Measurements from ENCODE around the gene EMILIN1.
"Not testable (repeated sequence)": the region's sequence is repeated elsewhere in the genome, so short reads cannot be mapped to it uniquely, and the experiment has no call there.

The EMILIN1 gene

DNA sequence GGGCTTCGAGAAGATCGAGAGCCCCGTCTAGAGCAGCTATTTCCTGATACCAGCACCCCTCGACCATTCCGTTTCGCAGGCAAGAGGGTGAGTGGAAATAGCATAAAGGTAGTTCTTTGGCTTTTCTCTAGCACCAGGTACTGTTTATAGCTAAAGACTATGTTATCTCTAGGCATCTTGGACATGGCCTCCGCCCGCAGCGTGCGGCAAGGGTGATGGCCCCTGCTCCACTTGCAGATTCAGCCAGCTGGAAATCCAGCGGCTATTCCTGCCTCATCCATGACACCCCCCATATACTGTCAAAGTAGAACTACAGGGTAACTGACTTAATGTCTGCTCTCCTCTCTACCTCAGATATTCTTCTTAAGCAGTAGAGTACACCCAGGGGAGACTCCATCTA is 23.7 kb upstream of the EMILIN1 start:
- DNase-seq (ENCODE audit: low spot score): no peak

DNA sequence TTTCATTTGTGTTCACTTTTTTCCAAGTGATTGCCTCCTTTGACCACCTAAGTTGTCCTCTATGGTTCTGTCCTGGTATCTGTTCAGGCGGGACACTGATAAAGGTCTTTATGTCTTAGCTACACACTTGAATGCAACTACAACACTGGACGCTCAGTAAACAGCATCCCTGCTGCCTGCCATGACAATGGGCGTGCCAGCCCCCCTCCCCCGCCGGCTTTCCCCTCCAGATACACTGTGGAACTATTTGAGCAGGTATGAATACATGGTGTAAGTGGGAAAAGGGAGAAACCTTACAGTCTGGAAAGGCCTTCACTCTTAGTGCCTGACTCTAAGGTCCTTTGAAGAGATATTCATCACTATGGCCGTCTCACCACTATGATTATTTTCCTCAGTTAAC is 21.2 kb upstream of the EMILIN1 start:
- no peak for DNase-seq (ENCODE audit: low spot score)

DNA sequence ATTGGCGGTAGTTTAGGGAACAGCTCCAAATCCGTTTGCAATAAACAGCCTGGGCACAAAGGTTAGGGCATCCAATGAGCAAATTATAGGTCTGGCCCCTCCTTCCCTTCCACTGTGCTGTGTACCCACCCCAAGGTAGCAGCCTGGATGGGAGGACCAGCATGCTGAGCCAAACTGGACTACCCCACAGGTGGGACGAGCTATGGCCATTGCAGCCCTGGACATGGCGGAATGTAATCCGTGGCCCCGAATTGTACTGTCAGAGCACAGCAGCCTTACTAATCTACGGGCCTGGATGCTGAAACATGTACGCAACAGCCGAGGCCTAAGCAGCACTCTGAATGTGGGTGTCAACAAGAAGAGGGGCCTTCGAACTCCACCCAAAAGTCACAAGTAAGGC is 20.2 kb upstream of the EMILIN1 start:
- no peak for DNase-seq (ENCODE audit: low spot score)

DNA sequence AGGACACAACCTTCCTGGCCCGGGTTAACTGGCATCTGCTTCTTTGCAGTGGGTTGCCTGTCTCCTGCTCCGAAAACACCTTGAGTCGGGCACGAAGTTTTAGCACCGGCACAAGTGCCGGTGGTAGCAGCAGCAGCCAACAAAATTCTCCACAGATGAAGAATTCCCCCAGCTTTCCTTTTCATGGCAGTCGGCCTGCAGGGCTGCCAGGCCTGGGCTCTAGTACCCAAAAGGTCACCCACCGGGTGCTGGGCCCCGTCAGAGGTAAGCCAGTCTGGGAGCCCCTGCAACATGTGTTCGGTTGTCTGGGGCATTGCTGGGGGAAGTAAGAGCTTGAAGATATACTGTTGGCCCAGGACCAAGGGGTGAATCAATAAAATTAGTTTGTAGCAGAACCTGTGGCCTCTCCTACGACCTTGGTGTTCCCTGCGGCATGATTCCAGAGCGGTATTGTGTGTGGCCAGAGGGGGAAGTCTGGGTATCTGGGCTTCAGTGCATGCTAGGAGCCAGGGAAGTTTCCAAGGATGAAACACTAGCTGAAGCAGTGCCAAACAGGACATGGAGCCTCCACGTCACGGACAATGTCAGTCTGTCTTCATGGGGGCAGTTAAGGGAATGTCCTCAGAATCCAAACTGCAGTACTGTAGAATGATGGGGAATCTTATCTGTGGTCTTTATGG is 19.1 kb upstream of the EMILIN1 start:
- no peak for DNase-seq (ENCODE audit: low spot score)

DNA sequence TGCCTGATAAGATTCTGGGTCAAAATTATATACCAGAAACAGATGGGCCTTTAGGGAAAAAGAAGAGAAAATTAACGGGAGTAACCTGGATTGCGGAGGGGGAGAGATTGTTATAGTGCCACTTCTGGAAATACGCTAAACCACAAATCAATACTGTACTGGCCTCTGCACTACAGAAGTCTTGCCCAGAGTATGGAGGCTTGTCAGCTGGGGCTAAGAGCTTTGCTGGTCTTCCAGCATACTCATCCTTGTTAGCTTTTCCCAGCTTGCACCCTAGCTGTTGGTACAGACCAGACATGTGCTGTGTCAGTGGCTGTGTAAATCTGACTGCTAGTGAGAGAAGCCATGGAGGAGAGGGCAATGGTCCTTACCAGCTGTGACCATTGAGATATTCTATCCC is 18.1 kb upstream of the EMILIN1 start:
- DNase-seq (ENCODE audit: low spot score): no peak

DNA sequence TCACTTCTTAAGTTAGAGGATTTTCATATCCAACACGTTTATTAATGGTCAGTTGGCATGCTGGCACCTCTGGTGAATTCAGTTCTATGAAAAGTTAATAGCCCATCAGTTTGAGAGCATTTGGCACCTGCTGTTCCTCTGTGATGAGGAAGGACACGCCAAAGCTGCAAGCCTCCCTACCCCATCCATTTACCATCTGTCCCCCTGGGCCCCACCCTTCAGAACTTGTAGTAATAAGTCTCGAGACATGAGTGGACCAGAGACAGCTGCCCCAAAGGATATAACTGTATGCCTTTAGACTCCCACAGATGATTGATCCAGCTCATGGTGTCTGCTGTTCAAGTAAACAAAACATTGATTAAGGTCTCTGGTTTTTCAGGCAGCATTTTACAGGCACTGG is 13.3 kb upstream of the EMILIN1 start:
- no peak for DNase-seq (ENCODE audit: low spot score)

DNA sequence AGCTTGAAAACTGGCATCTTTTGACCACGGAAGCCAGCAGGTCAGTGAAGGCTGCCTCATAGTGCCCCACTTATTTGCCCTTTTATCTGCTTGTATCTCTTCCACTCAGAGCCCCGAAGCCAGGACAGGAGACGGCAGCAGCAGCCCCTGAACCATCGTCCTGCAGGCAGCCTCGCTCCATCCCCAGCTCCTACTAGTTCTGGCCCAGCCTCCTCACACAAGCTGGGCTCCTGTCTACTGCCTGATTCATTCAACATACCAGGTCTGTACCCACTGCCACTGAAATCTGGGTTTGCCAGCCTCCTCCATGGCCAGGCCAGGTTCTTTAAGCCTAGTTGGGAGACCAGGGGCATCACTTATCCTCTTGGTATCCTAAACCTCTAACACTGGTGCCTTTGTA is 11.0 kb upstream of the EMILIN1 start:
- no peak for DNase-seq (ENCODE audit: low spot score)

DNA sequence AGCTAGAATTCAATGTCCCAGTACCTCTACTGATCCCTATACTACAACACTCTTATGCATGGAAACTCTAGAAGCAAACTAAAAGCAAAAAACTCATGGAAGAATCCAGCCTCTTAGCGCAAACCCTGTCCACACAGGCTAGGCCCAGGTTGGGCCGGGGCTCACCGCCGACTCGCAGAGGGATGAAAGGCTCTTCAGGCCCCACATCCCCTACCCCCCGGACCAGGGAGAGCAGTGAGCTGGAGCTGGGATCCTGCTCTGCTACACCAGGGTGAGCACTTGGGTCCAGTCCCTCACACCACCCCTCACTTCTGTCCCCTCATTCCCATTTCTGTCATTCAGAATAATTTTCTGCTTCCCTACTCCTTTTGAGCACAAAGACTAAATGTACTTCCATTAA is 9.0 kb upstream of the EMILIN1 start:
- no peak for DNase-seq (ENCODE audit: low spot score)

DNA sequence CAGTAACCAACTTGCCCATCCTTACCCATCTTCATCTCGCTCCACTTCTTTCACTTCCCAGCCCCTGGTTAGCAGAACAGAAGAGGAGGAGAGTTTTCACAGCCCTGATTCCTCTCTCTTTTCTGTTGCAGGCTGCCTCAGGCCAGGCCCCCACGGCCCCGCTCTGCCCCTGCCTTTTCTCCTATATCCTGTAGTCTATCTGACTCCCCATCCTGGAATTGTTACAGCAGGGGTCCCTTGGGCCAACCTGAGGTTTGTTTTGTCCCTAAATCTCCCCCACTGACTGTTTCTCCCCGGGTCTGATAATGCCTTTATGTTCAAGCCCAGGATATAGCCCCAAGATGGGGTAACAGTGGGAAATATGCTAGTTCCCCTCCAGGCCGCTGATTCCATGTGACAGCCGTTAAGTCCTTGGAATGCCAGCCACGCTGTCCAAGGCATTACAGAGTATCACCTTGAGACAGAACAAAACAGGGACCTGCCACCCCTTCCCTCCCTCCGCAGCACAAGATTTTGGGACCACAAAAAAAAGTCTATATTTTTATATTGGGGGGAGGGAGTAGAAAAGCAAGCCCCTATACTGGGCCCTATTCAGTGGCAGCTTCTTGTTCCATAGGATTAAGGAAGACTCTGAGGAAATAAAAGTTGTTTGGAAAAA is 8.3 kb upstream of the EMILIN1 start:
- no peak for DNase-seq (ENCODE audit: low spot score)

DNA sequence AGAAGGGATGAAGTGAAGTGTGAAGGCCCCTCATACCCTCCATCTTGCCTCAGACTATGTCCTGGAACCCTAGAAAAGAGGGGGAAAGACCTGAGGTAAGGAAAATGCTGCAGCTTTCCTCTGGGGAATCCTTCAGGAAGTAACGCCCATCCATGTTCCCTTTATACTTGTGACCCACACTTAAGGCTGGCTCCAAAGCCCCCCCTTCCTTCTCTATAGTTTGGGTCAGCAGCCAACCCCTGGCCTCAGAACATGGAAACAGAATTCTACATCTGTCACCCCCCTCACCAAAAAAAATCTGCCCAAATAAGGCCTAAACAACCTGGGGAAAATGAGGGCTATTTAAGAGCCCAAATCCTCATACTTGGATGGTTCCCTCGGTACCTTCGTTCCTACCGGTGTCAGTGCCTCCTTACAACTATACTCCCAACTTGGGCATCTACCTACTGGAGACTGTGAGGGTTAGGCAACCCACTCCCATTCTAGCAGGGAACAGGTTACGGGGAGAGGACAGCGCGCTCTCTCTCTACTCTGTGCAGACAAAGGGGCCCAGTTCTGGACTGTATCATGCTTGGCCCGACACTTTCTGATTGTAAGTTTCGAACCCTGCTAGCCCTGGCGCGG is 7.7 kb upstream of the EMILIN1 start:
- no peak for DNase-seq (ENCODE audit: low spot score)

DNA sequence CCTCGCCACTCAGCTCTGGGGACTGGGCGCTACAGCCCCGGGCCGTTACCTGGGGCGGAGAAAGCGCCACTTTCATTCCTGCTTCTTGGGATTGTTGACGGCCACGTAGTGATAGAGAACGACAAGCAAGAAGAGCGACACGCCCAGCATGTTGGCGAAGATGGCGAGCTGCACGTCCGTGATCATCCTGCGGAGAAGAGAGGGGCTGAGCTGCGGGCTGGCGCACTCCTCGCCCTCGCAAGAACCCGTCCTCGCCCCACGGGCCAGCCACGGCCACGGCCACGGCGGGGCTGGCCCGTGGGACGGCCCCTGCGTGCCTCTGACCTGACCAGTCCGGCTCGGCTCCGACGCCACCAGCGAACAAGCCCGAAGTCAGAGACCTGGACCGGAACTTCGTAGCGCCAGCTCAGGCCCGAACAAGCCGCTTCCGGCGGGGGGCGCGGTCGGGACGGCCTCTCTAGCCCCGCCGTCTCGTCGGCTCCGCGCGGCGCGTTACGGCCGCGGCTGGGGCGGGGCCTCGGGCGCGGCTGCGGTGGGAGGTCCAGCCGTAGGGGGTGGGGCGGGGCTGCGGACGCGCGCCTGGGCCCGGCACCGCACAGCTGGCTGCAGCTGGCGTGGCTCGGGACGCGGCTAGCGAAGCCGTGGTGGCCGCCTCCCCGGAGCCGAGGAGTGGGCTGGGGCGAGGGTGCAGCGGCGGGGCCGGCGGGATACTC is 7.0 kb upstream of the EMILIN1 start, which contains the start of gene OST4:
Gene OST4 (minus strand): TSS at position 378 of the 713 bp plus-strand sequence.
- DNase-seq (ENCODE audit: low spot score): peak; percentile 93

DNA sequence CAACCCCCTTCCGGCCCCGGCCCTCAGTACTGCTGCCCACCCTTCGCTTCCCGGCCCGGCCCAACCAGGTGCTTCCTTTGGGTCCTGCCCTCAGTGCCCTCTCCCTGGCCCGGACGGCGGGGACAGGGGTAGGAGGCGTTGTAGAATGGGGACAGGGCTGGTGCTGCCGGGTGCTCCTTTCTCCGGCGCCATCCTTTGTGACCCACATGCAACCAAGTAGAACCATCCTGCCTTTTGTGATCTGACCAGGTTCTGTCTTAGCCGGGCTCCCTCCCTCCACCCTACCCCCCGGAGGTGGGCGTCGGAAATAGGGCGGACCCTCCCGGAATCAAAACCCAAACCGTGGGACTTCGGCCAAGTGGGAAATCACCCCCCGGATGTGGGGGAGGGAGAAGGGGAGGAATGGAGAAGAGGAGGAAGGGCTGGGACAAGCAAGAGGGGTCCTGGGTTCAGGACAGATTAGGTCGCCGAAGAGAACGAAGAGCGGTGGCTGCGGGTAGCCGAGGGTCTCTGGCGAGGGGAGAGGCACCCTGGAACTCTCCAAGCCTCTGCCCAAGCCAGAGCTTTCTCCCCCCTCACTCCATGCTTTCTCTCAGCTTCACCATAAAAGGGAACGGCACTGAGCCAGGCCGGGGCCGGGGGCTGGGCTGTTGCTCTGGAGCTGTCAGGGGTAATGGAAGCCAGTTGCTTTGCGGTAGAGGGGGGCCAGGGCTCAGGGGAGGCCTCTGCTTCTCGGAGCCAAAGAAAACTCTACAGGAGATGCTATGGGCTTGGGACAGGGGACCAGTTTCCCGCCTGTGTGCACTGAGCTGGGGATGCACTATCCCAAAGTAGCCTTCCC is 6.2 kb upstream of the EMILIN1 start:
- DNase-seq (ENCODE audit: low spot score): no peak

DNA sequence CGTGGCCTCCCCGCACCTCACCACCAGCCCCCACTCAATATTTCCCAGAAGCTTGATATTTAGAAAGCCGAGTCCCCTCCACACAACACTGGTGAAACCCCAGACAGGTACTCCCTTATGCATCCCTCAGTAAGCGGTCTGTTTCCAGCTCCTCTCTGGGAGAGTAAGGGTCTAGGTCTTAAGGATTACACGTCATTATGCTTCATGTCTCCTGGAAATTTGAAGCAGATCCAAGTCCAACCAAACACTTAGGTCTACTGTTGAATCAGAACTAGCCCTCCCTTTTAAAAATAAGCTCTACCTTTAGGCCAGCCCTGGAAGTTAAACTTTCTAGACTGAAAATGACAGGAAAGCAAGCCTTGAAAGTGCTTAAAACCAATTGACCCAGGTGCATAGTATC is 5.5 kb upstream of the EMILIN1 start:
- no peak for DNase-seq (ENCODE audit: low spot score)

DNA sequence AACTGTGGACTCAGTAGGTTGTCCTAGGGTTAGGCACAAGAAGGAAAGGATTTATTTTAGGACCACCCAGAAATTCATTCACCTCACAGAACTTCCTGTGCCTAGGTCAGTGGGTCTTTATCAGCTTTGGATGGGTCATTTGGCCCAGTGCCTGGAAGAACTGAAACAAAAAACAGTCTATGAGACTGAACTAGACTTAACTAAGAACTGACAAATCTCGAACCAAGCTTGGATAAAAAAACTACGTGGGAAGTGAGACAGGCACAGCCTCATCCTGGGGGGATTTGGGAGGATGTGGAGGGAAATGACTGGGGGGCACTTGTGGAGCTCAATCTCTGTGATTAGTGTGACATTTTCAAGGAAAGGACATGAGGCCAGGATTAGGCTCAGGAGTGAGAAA is 4.6 kb upstream of the EMILIN1 start:
- no peak for DNase-seq (ENCODE audit: low spot score)

DNA sequence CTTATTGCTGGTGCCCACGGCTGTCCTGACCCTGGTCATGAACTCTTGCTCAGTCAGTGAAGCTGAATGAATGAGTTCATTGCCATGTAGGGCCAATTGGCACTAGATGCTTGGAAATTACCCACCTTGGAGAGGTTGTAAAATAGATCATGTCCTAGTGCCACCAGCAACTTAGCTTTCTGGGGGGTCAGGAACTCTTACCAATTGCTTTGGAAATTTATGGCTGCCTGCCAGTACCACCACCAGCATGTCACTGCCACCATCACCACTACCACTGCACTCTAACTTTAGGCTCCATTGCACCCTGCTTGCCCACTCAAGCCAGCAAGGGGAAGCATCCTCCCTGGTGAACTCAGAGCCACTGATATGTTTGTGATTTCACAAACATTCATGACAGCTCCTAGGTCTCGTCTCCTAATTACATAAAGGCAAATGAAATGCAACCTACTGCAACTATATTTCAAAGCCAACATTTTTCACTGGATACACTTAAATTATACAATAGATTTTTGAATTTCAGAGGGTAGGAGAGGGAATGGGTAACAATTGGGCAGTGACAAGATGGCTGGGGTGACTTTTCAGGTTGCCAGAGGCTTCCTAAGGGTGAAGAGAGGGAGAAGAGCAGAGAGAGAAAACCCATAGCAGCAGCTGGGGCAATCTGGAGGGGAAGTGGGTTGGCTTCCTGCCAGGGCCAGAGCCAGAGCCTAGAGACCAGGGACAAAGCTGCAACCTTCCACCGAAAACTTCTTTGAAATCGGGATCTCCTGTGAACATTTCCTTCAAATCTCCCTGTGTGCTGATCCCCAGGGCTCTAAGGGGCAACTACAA is 3.5 kb upstream of the EMILIN1 start:
- no peak for DNase-seq (ENCODE audit: low spot score)

DNA sequence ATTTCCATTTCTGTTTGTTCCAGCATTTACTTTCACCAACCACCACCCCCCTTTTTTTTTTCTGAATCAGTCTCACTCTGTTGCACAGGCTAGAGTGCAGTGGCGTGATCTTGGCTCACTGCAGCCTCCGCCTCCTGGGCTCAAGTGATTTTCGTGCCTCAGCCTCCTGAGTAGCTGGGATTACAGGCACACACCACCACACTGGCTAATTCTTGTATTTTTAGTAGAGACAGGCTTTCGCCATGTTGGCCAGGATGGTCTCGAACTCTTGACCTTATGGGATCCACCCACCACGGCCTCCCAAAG is 2.9 kb upstream of the EMILIN1 start:
- not testable (repeated sequence) for DNase-seq (ENCODE audit: low spot score)

DNA sequence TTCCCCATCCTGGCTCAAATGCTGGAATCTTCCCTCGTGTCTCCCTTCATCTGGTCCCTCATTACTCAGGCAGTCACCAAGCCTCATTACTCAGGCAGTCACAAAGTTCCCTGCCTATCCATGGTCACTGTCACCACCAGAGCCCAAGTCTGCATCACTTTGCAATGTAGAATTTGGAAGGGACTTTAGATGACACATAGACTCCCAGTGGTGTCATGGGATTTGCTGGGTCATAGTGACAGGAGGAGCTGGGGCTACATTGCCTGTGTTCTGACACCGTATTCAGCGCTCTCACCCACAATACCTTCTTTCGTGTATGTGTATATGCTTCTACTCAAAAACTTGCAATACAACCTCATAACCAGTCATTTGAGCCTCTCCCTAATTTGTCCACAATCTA is 2.1 kb upstream of the EMILIN1 start:
- DNase-seq (ENCODE audit: low spot score): no peak

DNA sequence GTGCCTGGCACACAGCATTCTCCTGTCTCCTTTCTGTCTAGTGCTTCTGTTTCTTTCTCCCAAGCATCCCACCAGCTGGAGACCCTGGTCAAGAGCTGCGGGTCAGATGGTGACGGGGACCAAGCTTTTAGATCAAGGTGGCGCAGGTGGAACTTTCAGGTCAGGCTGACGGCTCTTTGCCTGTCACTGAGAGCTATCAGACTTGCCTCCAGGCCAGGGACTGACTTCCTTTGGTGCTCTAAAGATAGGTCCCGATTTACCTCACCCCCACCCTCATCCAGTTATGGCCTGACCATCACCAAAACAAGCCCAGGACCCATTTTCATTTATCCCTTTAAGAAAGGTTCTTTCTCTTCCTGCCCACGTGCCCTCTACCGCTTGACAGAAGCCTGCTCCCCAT is 1.2 kb upstream of the EMILIN1 start:
- DNase-seq (ENCODE audit: low spot score): no peak

DNA sequence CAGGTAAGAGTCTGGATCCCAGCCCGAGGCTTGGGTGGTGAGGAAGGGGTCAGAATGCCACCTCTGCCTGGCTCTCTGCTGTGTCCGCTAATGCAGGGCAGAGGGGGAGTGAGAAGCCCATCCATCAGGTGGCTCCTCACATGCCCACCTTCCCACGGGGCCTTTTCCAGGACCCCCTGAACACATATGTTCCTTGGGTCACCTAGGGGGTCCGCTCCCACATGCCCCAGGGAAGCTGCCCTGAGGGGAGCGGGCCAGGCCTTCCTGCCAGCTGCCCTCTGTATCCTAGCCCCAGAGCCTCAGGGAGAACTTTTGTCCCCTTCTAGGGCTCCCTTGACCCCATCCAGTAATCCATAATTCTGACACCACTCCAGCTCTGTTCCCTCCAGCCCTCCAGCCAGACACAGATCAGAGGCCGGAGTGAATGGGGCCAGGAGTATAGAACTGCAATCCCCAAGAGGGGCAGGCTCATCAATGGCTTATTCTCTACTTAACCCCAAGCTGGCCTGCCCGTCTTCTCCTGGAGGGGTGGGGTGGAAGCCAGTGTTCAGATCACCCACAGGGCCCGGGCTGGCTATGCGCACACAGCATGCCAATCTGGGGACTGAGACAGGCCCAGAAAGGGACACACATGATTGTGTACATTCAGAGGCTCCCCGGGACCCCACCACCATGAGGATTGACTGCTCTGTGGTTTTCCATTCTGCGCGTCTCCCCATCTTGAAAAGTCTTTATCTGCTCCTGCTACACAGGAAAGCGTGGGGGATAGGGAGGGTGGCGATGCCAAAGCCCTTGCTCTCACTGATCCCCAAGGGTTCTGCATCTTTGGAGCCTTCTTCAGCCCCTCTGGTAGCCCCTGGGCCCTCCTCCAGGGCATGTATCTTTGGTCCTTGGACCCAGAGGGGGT is 1.1 kb downstream of the EMILIN1 start:
- no peak for DNase-seq (ENCODE audit: low spot score)

DNA sequence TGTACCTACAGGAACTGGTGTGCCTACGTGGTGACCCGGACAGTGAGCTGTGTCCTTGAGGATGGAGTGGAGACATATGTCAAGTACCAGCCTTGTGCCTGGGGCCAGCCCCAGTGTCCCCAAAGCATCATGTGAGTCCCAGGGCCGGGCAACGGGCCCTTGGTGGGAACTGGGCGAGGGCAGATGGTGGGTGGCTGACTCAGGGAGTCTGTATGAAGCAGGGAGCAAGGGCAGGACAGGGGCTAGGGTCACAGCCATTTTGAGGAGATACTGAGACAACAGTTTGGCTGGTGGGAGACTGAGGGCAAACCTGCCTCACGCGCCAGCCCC is 1.7 kb downstream of the EMILIN1 start:
- no peak for DNase-seq (ENCODE audit: low spot score)

DNA sequence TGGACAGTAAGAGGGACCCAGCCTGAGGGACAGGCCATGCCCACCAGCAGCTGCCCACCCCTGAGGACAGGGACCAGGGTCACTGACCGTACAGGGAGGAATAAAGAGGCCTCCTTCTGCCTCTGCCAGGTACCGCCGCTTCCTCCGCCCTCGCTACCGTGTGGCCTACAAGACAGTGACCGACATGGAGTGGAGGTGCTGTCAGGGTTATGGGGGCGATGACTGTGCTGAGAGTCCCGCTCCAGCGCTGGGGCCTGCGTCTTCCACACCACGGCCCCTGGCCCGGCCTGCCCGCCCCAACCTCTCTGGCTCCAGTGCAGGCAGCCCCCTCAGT is 2.2 kb downstream of the EMILIN1 start:
- no peak for DNase-seq (ENCODE audit: low spot score)
